HG02623 (cell line): Measurements from ENCODE around the gene ADAMTS15.

Experiments used
- ATAC-seq: cut with Tn5 transposase; IDR thresholded peaks from one replicate; pipeline ENCODE4 v1.9.1; 2021; ENCODE audit warnings: moderate library complexity; ENCODE audit not compliant: unreplicated experiment

ADAMTS15 gene

DNA sequence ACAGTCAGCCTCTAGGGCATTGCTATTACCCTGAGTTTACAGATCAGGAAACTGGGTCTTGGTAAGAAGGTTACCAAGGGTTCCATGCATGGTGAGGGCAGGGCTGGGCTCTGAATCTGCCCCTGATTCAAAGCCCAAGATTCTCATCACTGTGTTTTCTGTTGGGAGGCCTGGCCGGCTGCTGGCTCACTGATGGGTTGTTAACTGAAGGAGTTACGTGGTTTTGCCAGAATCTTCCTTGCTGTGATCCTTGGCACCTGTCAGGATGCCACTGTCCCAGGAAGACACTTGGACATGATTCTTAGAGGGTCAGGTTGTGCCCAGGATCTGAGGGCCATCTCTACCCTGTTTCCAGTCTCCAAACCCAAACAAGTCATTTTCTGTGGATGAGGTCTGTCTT is 61.5 kb downstream of the ADAMTS15 start:
- no peak for ATAC-seq

GRCh38 chr11:130510407-130511006 is 62.1 kb downstream of the ADAMTS15 start:
- ATAC-seq, result no peak

DNA sequence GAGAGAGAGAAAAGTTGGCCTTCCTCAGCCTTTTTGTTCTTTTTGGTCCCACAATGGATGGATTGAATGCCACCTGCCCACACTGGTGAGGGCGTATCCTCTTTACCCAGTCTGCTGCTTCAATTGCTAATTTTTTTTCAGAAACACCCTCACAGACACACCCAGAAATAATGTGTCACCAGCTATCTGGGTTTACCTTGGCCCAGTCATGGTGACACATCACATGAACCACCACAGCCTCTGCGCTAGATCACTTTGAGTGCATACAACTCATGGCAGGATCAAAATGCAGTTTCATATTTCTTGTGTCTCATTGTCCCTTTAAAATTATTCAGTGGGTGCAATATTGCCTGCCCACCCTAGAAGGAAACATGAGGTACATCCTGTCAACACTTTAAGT is 63.3 kb downstream of the ADAMTS15 start:
- ATAC-seq, result no peak

DNA sequence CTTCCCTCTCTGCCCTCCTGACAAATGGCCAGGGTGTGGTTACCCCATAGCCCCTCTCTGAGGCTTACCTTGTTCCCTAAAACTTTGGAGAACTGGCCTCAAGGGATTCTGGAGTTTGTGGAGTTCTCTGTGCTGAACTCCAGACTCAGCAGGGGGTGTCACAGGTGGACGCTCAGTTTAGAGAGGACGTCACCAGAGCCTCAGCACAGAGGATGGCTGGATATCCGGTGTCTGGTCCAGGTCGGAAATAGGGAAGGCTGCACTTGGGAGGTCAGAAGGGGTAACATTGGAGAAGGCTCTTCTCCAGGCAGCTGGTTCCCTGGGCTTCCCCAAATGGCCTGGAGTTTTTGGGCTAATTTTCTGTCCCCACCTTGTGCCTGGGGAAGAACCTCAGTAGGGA is 64.2 kb downstream of the ADAMTS15 start:
- ATAC-seq, result no peak

DNA sequence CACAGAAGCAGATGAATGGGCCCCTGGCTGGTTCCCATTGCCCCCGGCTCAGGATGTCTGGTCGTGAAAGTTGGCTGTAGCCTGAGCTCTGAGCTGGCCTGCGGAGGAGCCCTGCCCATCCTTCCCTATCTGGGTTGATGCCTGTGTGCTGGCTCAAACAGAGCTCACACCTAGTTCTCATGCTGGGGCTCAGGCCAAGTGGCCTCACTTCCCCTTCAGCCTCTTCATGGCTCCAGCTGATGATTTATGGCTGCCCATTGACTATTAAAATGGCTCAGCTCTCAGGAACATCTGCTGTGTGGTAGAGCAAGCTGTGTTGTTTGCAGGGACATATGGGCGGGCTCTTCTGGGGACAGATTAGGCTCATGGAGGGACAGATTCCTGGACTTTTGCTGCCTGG is 64.7 kb downstream of the ADAMTS15 start:
- ATAC-seq, result no peak

- ATAC-seq, result no peak
Observed at GRCh38 chr11:130514316-130514715, 65.9 kb downstream of the ADAMTS15 start.

- ATAC-seq, result no peak
Observed at GRCh38 chr11:130514851-130515250, 66.4 kb downstream of the ADAMTS15 start.

DNA sequence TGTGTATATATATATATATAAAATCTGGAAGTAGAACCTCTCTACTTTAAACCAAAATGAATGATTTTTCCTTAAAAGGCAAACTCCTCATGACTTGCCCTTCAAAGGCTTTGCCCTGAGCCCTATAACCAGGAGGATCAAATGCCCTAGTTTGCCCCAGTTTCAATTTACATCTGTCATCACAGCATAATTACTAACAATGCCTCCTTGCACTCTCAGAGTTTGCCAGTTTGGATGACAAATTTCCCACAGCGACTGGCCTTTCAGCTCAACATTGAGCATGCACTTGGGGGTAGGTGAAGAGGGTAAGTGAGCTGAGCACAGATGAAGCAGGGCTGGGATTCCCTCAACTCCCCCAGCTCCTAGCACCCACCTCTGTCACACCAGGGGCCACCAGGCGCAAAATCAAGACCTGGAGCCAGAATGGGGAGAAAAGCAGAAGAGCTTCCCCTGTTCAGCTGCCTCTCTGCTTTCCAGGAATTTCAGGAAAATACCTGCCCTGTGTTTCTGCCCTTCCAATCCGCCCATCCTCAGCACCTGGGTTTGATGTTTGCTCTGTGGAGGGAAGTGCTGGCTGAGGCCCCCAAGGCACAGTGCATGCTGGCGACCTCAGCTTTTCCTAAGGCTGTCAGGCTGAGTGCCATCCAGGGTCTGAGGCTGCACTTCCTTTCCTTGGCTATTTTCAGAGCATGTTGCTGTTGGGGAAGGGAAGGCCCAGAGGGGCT is 67.5 kb downstream of the ADAMTS15 start:
- ATAC-seq, result no peak

- ATAC-seq, result no peak
Observed at GRCh38 chr11:130516554-130517505, 68.4 kb downstream of the ADAMTS15 start.

DNA sequence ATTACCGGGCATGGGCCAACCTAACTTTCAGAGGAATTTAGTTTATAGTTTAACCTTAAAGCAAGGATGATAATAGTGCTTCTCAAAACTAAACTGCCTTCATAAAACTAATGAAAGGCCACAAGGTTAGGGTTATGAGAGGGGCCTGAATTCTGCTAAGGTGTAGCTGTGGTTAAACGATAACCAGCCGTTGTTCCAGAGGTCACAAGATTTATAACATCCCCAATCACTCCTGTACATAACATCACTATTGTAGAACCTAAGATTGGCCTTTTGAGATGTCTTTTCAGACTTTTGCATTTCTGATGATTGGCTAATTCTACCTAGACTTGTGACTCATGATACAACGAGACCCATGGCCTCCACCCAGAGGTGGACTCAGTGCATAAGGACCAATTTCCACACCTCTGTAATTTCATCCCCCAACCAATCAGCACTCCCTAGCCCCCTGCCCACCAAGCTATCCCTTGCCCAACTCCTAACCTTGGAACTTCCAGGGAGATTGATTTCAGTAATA is 69.8 kb downstream of the ADAMTS15 start:
- ATAC-seq, result no peak

- no peak for ATAC-seq
Observed at GRCh38 chr11:130519128-130519932, 70.9 kb downstream of the ADAMTS15 start.

DNA sequence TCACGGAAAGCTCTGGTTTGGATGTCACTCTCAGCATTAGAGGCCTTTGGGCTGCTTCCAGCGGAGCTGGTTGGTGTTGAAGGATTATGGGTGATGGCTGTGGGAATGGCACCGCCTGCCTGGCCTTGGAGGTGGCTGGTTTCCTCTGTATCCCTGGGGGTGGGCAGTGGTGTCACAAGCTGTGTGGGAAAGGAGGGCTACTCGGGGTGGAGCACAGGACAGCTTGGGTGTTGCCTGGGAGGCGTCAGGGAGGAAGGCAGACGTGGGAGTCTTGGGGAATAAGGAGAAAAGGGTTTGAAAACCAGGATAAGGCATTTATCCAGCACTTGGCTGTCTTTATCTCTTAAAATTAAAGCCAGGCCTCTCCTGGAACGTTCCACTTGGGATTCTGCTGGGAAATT is 71.8 kb downstream of the ADAMTS15 start:
- no peak for ATAC-seq

DNA sequence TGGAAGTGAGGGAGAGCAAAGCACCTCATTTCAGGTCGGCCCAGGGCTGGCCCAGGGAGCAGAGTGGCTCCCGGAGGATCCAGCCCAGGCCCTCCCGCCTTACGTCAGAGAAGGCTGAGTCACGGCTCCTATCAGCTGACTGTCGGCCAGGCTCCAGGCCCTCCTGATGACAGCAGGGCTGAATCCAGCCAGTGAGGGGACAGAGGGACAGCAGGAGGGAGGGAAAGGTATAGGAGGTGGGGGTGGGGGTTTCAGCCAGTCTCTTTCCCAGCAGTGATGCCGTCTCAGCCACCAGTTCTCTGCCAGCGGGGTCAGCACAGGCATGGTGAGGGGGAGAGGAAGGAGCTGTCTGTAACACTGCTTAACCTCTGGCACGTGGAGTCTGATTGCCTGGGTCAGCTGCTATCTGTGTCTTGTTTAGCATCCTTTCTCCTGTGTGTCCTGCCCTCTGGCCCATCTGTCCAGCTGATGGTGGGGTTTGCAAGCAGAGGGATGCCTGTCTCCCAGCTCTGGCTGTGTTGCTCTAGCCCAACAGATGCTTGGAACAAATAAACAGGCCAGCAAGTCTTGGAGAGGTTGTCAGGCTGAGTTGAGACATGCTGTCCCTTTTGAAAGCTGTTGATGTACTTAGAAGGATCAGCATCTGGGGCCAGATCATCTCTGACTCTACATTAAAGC is 74.0 kb downstream of the ADAMTS15 start:
- ATAC-seq, result no peak

- ATAC-seq, result no peak
Observed at GRCh38 chr11:130523166-130523565, 74.7 kb downstream of the ADAMTS15 start.

DNA sequence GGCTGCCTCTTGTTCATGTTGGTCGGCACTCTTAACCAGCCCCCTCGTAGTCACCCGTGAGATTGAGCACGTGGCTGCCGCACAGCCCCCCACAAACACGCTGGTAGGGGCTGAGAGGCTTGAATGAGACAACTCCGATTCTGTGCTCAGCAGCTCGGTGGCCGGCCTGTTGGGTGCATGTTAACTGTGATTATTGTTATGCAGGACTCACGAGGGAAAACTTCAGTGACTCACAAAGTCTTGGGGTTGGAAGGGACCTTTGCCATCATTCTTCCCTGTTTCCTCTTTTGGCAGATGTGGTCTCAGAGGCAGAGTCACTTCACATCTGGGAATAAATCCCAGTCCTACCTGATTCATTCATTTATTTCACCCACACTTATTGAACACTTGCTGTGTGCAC is 75.2 kb downstream of the ADAMTS15 start:
- no peak for ATAC-seq

DNA sequence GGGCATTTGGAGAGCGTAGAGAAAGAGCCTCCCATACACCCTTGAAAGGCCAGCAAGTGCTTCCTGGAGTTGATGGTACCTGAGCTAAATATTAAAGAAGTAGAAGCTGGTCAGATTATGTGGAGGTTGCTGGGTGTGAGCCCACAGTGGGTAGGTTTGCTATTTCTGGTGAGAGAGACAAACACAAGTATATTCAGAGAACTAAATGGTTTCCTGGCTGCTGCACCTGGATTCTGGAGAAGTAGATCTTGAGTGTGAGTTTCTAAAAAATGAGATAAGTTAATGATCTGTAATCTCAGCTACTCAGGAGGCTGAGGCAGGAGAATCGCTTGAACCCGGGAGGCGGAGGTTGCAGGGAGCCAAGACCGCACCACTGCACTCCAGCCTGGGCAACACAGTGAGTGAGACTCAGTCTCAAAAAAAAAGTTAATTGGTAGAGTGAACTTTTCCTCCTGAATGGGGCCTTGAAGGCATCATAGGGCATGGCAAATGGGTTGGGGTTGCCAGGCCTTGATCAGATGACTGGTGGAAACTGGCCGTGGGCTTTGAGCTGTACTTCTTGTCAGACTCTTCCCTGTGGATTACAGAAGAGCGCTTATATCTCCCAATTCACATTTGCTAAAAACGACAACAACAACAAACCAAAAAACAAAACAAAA is 75.8 kb downstream of the ADAMTS15 start:
- no peak for ATAC-seq

GRCh38 chr11:130525307-130525706 is 76.9 kb downstream of the ADAMTS15 start:
- ATAC-seq, result no peak
